WTC11 (cell line): ENCODE measurements around the gene APOOL.

Experiments
- CREM ChIP-seq: sonication (generic); formaldehyde crosslinking; IDR thresholded peaks from 2 replicates; pipeline ENCODE4 v1.8.1; 2022; ENCODE audit warnings: mild to moderate bottlenecking, missing genetic modification reagents, moderate library complexity
- FOXJ3 ChIP-seq: sonication (generic); formaldehyde crosslinking; IDR thresholded peaks from 2 replicates; pipeline ENCODE4 v1.9.0; 2021; ENCODE audit warnings: missing genetic modification reagents, mild to moderate bottlenecking, borderline replicate concordance
- FOXP1 ChIP-seq: sonication (generic); formaldehyde crosslinking; IDR thresholded peaks from 2 replicates; pipeline ENCODE4 v1.8.0; 2022; ENCODE audit warnings: missing genetic modification reagents, mild to moderate bottlenecking, moderate library complexity, borderline replicate concordance
- MXD4 ChIP-seq: fragments of 250-450 bp; sonication (Bioruptor Pico); IDR thresholded peaks from 2 replicates; pipeline ENCODE4 v1.8.0; 2021; ENCODE audit warnings: mild to moderate bottlenecking, moderate library complexity, borderline replicate concordance
- NR3C1 ChIP-seq: sonication (generic); formaldehyde crosslinking; conservative IDR thresholded peaks from 2 replicates; pipeline ENCODE4 v1.8.1; 2023; ENCODE audit warnings: low read depth, mild to moderate bottlenecking, missing genetic modification reagents
- ZNF263 ChIP-seq: sonication (generic); formaldehyde crosslinking; IDR thresholded peaks from 2 replicates; pipeline ENCODE4 v1.8.1; 2022; ENCODE audit warnings: low read depth, mild to moderate bottlenecking, moderate library complexity, missing genetic modification reagents
- ZNF671 ChIP-seq: fragments of 250-450 bp; sonication (Bioruptor Pico); IDR thresholded peaks from 2 replicates; pipeline ENCODE4 v1.8.0; 2021; ENCODE audit warnings: mild to moderate bottlenecking
- TF ChIP-seq, protein P1 (sequence below): sonication (generic); formaldehyde crosslinking; conservative IDR thresholded peaks from 2 replicates; pipeline ENCODE4 v1.8.1; 2022; ENCODE audit warnings: mild to moderate bottlenecking, missing genetic modification reagents
- TF ChIP-seq, protein P2 (sequence below): fragments of 200-600 bp; IDR thresholded peaks from 2 replicates; pipeline ENCODE4 v1.8.0; 2022; ENCODE audit warnings: antibody characterized with exemption
- TF ChIP-seq, protein P3 (sequence below): sonication (generic); formaldehyde crosslinking; IDR thresholded peaks from 2 replicates; pipeline ENCODE4 v1.8.0; 2022; ENCODE audit warnings: mild to moderate bottlenecking, missing genetic modification reagents
- TF ChIP-seq, protein P4 (sequence below): sonication (generic); formaldehyde crosslinking; IDR thresholded peaks from 2 replicates; pipeline ENCODE4 v1.8.0; 2022; ENCODE audit warnings: mild to moderate bottlenecking, missing genetic modification reagents

DNA sequence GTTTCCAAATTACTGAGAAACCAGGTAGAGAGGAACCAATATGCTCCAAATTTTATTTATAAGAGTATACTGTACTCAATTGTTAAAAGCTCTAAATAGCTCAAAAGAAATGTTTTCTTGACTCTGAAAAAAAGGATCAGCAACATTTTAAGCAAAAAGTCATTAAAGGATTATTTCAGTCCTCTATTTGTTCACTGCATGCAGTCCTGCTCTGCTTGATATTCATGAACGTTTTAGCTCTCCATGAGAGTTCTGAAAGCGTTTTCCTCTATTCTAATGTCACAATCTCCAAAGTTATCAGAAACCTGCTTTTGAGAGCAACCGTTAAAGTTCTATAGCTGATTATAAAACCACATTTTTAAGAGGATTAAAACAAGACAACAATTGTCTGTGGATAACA lies 110.5 kb downstream of the APOOL start:
- TF ChIP-seq, protein P1, sequence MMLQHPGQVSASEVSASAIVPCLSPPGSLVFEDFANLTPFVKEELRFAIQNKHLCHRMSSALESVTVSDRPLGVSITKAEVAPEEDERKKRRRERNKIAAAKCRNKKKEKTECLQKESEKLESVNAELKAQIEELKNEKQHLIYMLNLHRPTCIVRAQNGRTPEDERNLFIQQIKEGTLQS (CRISPR knock-in tag) = no peak
- TF ChIP-seq, protein P2, sequence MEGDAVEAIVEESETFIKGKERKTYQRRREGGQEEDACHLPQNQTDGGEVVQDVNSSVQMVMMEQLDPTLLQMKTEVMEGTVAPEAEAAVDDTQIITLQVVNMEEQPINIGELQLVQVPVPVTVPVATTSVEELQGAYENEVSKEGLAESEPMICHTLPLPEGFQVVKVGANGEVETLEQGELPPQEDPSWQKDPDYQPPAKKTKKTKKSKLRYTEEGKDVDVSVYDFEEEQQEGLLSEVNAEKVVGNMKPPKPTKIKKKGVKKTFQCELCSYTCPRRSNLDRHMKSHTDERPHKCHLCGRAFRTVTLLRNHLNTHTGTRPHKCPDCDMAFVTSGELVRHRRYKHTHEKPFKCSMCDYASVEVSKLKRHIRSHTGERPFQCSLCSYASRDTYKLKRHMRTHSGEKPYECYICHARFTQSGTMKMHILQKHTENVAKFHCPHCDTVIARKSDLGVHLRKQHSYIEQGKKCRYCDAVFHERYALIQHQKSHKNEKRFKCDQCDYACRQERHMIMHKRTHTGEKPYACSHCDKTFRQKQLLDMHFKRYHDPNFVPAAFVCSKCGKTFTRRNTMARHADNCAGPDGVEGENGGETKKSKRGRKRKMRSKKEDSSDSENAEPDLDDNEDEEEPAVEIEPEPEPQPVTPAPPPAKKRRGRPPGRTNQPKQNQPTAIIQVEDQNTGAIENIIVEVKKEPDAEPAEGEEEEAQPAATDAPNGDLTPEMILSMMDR = no peak
- no peak for TF ChIP-seq FOXJ3 (CRISPR knock-in tag)
- TF ChIP-seq, protein P3, sequence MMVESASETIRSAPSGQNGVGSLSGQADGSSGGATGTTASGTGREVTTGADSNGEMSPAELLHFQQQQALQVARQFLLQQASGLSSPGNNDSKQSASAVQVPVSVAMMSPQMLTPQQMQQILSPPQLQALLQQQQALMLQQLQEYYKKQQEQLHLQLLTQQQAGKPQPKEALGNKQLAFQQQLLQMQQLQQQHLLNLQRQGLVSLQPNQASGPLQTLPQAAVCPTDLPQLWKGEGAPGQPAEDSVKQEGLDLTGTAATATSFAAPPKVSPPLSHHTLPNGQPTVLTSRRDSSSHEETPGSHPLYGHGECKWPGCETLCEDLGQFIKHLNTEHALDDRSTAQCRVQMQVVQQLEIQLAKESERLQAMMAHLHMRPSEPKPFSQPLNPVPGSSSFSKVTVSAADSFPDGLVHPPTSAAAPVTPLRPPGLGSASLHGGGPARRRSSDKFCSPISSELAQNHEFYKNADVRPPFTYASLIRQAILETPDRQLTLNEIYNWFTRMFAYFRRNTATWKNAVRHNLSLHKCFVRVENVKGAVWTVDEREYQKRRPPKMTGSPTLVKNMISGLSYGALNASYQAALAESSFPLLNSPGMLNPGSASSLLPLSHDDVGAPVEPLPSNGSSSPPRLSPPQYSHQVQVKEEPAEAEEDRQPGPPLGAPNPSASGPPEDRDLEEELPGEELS (CRISPR knock-in tag) = no peak
- TF ChIP-seq CREM = no peak
- TF ChIP-seq FOXP1 (CRISPR knock-in tag) = no peak
- no peak for TF ChIP-seq ZNF263 (CRISPR knock-in tag)
- TF ChIP-seq, protein P4, sequence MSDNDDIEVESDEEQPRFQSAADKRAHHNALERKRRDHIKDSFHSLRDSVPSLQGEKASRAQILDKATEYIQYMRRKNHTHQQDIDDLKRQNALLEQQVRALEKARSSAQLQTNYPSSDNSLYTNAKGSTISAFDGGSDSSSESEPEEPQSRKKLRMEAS (CRISPR knock-in tag) = no peak
- no peak for TF ChIP-seq NR3C1 (CRISPR knock-in tag)
- no peak for TF ChIP-seq ZNF671 (CRISPR knock-in tag)
- no peak for TF ChIP-seq MXD4
